ENCODE measurements around the gene LIMS2.

LIMS2 gene

DNA sequence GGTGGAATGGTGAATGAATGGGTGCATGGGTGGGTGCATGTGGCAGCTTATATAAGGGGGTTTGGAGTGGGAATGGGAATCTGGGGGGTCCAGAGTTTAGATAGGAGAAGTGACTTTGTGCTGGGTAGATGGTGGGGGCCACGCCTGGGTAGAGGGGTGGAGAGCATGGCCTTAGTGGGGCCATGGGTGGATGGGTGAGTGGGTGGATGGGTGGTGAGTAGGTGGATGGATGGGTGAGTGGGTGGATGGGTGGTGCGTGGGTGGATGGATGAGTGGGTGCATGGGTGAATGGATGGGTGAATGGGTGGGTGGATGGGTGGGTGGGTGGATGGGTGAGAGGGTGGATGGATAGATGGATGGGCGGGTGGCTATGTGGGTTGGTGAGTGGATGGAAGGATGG is 86.0 kb downstream of the LIMS2 start:
- no peak for DNase-seq (ENCODE audit: low read depth)
- H3K4me3 ChIP-seq (ENCODE audit: low read depth, low read length) = no peak overlapping the region
- no peak for TF ChIP-seq CTCF (IDR thresholded peaks at IDR 0.05; ENCODE audit: low read depth, low read length, missing control alignments)
